HG03175 (cell line): ENCODE results near the gene GUCA2A.
A peak's percentile ranks its signal among the peaks of the same experiment; 100 is the strongest.

Experiments used
- ATAC-seq: cut with Tn5 transposase; IDR thresholded peaks from one replicate; pipeline ENCODE4 v1.9.1; 2021; ENCODE audit warnings: mild to moderate bottlenecking, moderate library complexity; ENCODE audit not compliant: unreplicated experiment

The GUCA2A gene

GRCh38 chr1:42177541-42177981 is 13.0 kb upstream of the GUCA2A start:
- ATAC-seq = no peak

GRCh38 chr1:42176902-42177519 is 12.5 kb upstream of the GUCA2A start:
- peak; percentile 46 for ATAC-seq

- ATAC-seq = no peak
Measured at GRCh38 chr1:42175314-42176054, 10.9 kb upstream of the GUCA2A start.

DNA sequence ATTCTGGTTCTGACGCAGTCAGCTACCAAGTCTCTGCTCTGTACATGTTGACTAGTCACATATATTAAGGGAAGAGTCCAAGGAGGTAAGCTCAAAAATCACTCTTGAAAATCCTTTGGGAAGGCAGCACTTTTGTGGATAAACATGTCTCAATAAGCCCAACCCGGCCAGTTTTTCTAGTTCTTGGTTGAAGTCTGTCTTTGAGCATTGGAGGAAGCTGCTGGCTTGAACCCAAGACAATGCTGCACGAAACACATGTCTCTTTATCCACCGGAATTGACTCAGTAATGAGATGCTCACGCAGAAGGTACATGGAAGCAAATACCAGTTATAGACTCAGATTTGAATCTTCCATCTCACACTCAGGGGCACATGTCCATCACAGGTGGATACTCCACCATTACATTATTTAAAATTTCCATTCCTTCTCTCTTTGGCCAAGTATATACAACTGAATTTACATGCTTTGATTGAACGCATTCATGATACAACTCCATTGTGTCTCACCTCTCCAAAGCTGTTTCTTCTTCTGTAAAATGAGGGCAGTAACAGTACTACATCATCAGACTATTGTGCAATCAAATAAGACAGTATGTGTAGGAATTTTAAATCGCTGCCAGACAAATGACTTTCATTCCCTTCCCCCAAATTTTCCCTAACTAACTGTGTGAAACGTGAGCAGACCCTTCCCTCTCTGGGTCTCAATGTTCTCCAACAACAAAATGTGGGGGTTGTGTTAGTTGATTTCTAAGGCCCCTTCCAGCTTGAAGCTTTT is 9.6 kb upstream of the GUCA2A start:
- ATAC-seq = no peak

GRCh38 chr1:42173155-42173933 is 8.8 kb upstream of the GUCA2A start:
- ATAC-seq = no peak

- ATAC-seq = no peak
Measured at GRCh38 chr1:42172381-42173133, 8.0 kb upstream of the GUCA2A start.

GRCh38 chr1:42171679-42172266 is 7.2 kb upstream of the GUCA2A start:
- no peak for ATAC-seq

GRCh38 chr1:42170779-42171621 is 6.5 kb upstream of the GUCA2A start:
- ATAC-seq = no peak

- no peak for ATAC-seq
Measured at GRCh38 chr1:42168763-42169162, 4.2 kb upstream of the GUCA2A start.

DNA sequence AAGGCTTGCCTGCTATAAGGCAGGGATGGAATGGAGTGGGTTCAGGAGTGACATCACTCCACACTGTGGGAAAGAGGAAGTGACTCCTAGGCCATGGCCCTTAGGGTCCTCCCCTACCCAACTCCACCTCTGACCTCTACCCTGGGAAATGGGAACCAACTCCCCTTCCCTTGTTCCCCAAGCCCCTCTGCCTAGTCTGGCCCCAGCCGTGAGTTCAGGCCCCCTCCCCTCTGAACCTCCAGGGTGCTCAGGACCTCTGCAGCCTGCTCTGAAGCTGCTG is 3.8 kb upstream of the GUCA2A start:
- ATAC-seq = no peak

DNA sequence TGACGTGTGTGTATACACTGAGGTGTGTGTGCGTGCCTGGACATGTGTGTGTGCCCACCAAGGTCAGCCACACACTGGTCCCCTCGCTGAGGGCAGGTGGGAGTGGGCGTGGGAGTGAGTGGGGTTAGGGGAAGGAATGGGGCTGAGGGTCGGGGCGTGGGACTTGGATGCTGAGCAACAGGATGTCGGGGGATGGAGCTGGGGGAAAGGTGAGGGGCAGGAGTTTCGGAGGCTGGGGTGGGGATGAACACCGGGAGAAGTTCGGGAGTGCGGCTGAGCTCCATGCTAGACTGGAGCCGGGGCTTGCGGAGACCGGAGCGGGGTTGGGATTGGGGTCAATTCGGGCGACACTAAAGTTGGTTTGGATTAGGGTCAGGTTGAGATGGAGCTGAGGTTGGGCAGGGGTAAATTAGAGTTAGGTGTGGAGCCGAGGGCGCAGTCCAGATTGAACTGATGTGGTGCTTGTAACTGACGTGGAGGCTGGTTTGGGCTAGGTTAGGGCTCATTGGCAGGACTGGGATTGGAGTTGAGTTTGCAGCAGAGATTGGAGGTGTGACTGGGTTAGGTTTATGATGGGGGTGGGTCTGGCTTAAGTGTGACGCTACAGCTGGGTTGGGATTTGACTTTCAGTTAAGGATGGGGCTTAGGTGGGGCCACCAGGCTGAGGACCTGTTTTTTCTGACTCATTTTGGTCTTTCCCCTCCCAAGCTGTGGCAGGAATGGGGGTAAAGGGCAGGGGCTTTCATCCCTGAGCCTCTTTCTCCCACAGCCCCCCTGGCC is 3.3 kb upstream of the GUCA2A start:
- ATAC-seq = no peak

DNA sequence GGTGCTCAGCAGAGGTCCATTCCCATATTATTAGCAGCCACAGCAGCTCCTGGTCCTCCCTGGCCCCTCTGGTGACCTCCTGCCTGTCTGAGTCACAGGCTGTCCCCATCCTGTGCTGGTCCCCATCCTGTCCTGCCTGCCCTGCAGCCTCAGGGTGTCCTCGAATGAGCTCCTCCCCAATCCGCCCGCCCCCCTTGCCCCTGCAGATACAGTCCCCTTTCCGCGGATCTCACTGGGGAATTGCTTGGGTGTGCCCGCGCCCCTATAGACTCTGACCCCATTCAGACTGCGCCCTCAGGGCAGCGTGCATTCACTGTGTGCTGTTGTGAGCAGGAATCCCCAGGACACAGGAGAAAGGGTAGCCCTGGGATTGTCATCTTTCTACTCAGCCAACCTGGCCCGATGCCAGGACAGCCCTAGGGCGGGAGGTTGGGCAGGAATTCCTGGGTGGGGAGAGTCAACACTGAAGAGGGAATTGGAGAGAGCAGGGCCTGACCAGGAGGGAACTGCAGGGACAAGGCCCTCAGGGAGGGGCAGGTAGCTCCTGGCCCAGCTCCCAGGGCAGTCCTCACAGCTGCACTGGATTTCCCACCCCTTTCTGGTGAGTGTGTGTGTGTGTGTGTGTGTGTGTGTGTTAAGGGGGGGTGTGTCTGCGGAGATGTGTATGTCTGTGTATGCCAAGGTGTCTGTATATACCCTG is 1.1 kb upstream of the GUCA2A start:
- no peak for ATAC-seq

DNA sequence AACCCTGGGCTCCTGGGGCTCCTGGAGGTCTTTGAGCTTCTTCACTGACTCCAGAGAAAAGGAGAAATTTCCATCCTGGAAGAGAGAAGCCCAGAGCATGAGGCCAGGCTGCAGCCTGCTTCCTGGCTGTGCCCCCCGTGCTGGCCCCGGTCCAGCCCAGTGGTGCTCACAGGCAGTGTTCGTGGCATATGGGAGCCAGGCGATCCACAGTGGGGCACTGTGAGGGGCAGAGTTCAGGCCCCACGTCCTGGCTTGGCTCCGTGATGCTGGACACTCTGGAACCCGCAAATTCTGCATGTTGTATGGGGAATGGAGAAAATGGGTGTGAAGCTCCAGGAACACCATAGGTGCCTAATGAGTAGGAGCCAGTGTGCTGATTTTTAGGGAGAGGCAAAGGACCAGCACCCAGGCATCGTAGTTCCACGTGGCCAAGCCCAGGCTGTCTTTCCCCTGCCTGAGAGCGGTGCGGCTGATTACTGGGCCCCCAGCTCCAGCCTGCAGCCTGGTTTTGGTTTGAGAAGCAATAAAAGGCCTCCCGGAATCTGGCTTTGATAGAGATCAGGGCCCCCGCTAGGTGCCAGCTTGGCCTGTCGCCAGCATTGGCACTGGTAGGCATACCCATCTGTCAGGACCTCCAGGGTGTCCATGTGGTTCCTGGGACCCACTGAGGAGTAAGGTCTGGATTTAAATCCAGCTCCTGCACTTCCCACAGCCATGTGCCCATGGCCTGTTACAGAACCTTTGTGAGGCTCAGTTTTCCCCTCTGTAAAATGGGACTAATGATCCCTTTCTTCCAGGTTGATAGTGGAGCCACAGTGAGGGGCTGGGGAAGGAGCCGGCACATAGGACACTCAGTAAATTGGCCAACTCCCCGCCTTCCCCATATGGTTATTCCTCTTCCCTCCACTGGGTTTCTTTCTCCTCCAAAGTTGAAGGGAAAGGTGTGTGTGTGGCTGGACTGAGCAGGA is 725 bp downstream of the GUCA2A start:
- ATAC-seq = no peak

- no peak for ATAC-seq
Measured at GRCh38 chr1:42163114-42163513, 1.4 kb downstream of the GUCA2A start.

GRCh38 chr1:42162181-42162580 is 2.4 kb downstream of the GUCA2A start:
- no peak for ATAC-seq

DNA sequence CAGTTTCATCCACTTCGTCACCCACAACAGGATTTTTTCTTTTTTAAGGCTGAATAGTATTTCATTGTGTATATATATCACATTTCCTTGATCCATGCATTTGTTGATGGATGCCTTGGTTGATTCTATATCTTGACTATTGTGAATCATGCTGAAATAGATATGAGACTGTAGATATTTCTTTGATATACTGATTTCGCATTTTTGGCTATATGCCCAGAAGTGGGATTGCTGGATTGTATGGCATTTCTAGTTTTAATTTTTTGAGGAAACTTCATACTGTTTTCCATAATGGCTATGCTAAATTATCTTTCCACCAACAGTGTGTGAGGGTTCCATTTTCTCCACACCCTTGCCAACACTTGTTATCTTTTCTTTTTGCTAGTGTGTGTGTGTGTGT is 6.4 kb downstream of the GUCA2A start:
- no peak for ATAC-seq

GRCh38 chr1:42157667-42158066 is 6.9 kb downstream of the GUCA2A start:
- no peak for ATAC-seq
